Measurements from ENCODE around the gene CACNA1E. TPM values are rescaled to one million over a fixed set of nuclear protein-coding genes. Genes with fewer than 3 reads are reported as not detected.

CACNA1E gene
- total and polyA plus RNA-seq, 10 donors: 0.02 to 6.1 (median 1.2) TPM

- no peak overlapping the region for H3K4me3 ChIP-seq
- no peaks in the 10 kb centered on the region for H3K36me3 ChIP-seq
- H3K9me3 ChIP-seq: no peaks in the 10 kb centered on the region
- no peak overlapping the region for H3K27ac ChIP-seq
- intact Hi-C loops (cut with DNase I; ENCODE audit: low total_unique reads): no loop called here
- TF ChIP-seq POLR2AphosphoS5 (IDR thresholded peaks at IDR 0.05) (no peak), POLR2A (IDR thresholded peaks at IDR 0.05) (no peak), CTCF (IDR thresholded peaks at IDR 0.05 in 8 of 11, conservative IDR thresholded peaks at IDR 0.05 in 3 of 11) (no peak)
- no peaks in the 10 kb centered on the region for H3K4me1 ChIP-seq
- peaks cover 0 to 14% (median 0%) of the 10 kb centered on the region in 7 donors for H3K27me3 ChIP-seq (replicated peaks in 1 of 7)
- DNase-seq: no peak
These were observed 41.2 kb upstream of the CACNA1E start for GRCh38 chr1:181442181-181442525.

- no peak for TF ChIP-seq POLR2A (IDR thresholded peaks at IDR 0.05)
- WGBS, 5 donors: 70 to 81% (median 78%) methylated on average over 3 of the region's 3 CpGs
These were observed 40.0 kb upstream of the CACNA1E start for GRCh38 chr1:181443231-181443853.

GRCh38 chr1:181445436-181445835 lies 37.9 kb upstream of the CACNA1E start:
- Histone ChIP-seq H3K27ac (no peak overlapping the region), H3K9me3 (peaks cover 0 to 6% (median 0%) of the 10 kb centered on the region in 8 donors), H3K4me3 (no peak overlapping the region), H3K4me1 (no peaks in the 10 kb centered on the region), H3K36me3 (no peaks in the 10 kb centered on the region), H3K27me3 (replicated peaks in 1 of 7) (peaks cover 0 to 6% (median 0%) of the 10 kb centered on the region in 7 donors)
- no peak for TF ChIP-seq POLR2AphosphoS5 (IDR thresholded peaks at IDR 0.05)
- TF ChIP-seq CTCF (IDR thresholded peaks at IDR 0.05 in 8 of 11, conservative IDR thresholded peaks at IDR 0.05 in 3 of 11): no peak
- DNase-seq: no peak
- intact Hi-C loops (cut with DNase I; ENCODE audit: low total_unique reads): no loop called here

More at GRCh38 chr1:181443231-181443853, 40.0 kb upstream of the CACNA1E start:
- intact Hi-C loops (cut with DNase I; ENCODE audit: low total_unique reads): no loop called here
- H3K4me3 ChIP-seq: no peak overlapping the region
- peaks cover 0 to 6% (median 0%) of the 10 kb centered on the region in 8 donors for H3K9me3 ChIP-seq
- no peak for DNase-seq
- no peaks in the 10 kb centered on the region for H3K4me1 ChIP-seq
- no peak overlapping the region for H3K27ac ChIP-seq
- H3K27me3 ChIP-seq (replicated peaks in 1 of 7): peaks cover 0 to 3% (median 0%) of the 10 kb centered on the region in 7 donors
- no peaks in the 10 kb centered on the region for H3K36me3 ChIP-seq

GRCh38 chr1:181448461-181448860 lies 34.9 kb upstream of the CACNA1E start:
- H3K9me3 ChIP-seq: peaks cover 0 to 6% (median 0%) of the 10 kb centered on the region in 8 donors
- intact Hi-C loops (cut with DNase I; ENCODE audit: low total_unique reads): no loop called here
- 41 to 57% (median 55%) methylated on average over 3 of the region's 3 CpGs for WGBS, 5 donors
- peaks cover 0 to 6% (median 0%) of the 10 kb centered on the region in 7 donors for H3K27me3 ChIP-seq (replicated peaks in 1 of 7)
- no peak for DNase-seq
- H3K4me1 ChIP-seq: no peaks in the 10 kb centered on the region
- TF ChIP-seq CTCF (IDR thresholded peaks at IDR 0.05 in 8 of 11, conservative IDR thresholded peaks at IDR 0.05 in 3 of 11) (no peak), POLR2A (IDR thresholded peaks at IDR 0.05) (no peak), POLR2AphosphoS5 (IDR thresholded peaks at IDR 0.05) (no peak)
- H3K4me3 ChIP-seq: no peak overlapping the region
- H3K27ac ChIP-seq: no peak overlapping the region
- no peaks in the 10 kb centered on the region for H3K36me3 ChIP-seq

Data from spleen (tissue), 11 donors.